GM12874 (cell line): ENCODE data around the gene LEUTX.

Experiments used
- CTCF ChIP-seq: IDR thresholded peaks from 2 replicates; pipeline ENCODE4 v1.5.1; 2011; ENCODE audit warnings: low read depth, mild to moderate bottlenecking, control low read depth, low read length, moderate library complexity; ENCODE audit not compliant: insufficient read depth

The LEUTX gene

GRCh38 chr19:39831679-39832078 lies 53.0 kb downstream of the LEUTX start:
- TF ChIP-seq CTCF: no peak

- TF ChIP-seq CTCF: no peak
These were observed 53.9 kb downstream of the LEUTX start for GRCh38 chr19:39832341-39833083.

GRCh38 chr19:39833160-39833463 lies 54.5 kb downstream of the LEUTX start:
- TF ChIP-seq CTCF: no peak

- no peak for TF ChIP-seq CTCF
These were observed 55.0 kb downstream of the LEUTX start, which contains the start of gene DYRK1B for GRCh38 chr19:39833464-39834286. Gene DYRK1B, minus strand, starts transcription at chr19:39834162. Its CDS starts 2,295 bp downstream, at chr19:39831867.

- no peak for TF ChIP-seq CTCF
These were observed 55.7 kb downstream of the LEUTX start for GRCh38 chr19:39834287-39834841.
